Head of caudate nucleus (tissue), 42 donors: ENCODE measurements around the gene CHRFAM7A.
"Not testable (repeated sequence)": the region's sequence is repeated elsewhere in the genome, so short reads cannot be mapped to it uniquely, and the experiment has no call there.

Source experiments
- DNase-seq, 42 donors: peaks; one replicate each; pipeline versions ENCODE4 v3.0.0 to v3.0.0-alpha.2; 2020 to 2021; ENCODE audit warnings: mixed read lengths in 7 of 42
- intact Hi-C: fragments of 100-400 bp; cut with DNase I; formaldehyde crosslinking; loops from one replicate; pipeline ENCODE4 v1.15.0; 2022

CHRFAM7A gene

DNA sequence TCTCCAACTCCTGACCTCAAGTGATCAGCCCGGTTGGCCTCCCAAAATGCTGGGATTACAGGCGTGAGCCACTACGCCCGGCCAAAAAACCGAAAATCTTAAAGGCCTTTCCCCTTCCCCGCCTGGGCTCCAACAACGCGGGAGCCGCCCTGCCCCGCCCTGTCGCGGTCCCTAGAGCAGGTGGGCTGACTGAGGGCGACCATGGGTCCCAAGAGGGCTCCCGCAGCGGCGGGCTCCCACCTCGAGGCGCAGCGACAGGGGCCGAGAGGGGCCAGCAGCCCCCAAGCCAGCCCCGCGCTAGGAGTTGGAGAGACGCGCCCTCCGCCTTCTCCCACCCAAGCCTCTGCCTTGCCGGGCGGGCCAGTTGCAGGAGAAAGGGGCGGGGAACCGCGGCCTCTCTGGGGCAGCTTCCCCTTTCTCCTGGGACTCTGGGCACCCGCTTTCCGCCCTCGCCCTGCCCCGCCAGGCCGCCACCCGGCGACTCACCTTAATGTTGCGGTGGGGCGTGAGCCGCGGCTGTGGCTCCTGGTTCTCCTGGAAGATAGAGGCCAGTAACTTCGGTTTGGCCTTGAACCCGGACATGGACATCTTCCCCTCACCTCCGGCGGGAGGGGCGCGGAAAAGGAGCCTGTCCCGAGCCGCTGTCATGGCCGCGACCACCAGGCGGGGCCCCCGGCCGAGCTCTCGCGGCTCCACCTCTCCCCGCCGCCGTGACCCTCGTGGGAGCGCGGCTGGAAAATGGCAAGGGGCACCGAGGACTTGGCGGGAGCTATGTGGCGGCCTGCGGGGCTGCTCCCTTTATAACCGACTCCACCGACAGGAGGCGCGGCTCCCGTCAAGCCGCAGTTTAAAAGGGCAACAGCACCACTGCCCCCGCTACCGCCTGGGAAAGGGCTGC lies at the start of gene CHRFAM7A:
TSS of gene CHRFAM7A (minus strand) at position 775 of the 898 bp plus-strand sequence. CDS start 10,189 bp downstream, outside the sequence.
- intact Hi-C loops, result not testable (repeated sequence)
- peak in 2 of 42 donors; percentile 3 to 12 for DNase-seq

DNA sequence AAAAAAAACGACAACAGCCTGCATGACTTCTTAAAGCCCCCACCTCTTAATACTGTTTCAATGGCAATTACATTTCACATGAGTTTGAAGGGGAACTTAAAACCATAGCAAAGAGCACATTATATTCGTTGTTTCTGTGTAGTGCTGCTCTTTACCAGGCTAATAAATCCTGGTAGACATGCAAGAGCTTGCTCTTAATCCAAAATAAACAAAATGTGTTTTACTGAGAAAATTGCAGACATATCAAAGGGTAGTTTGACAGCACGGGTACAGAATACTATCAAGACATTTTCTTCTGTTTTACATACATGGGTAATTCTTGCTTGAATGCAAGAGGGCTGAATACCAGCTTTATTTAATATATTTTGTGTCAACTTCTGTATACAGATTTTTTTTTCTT lies 45.0 kb upstream of the CHRFAM7A start:
- intact Hi-C loops, DNase-seq: not testable (repeated sequence)

DNA sequence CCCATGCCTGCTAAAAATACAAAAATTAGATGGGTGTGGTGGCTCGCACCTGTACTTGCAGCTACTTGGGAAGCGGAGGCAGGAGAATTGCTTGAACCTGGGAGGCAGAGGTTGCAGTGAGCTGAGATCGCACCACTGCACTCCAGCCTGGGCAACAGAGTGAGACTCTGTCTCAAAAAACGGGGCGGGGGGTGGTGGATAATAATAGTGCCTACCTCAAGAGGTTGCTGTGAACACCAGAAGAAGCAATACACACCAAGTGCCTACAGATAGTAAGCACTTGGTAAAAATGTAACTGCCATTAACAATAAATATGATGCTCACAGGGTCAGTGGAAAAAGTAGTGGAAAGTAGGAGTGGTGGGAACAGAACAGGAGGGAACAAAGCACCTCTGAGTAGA lies 42.5 kb upstream of the CHRFAM7A start:
- intact Hi-C loops, result not testable (repeated sequence)
- DNase-seq, result peak in 3 of 42 donors; percentile 1 to 7 (median 1)

DNA sequence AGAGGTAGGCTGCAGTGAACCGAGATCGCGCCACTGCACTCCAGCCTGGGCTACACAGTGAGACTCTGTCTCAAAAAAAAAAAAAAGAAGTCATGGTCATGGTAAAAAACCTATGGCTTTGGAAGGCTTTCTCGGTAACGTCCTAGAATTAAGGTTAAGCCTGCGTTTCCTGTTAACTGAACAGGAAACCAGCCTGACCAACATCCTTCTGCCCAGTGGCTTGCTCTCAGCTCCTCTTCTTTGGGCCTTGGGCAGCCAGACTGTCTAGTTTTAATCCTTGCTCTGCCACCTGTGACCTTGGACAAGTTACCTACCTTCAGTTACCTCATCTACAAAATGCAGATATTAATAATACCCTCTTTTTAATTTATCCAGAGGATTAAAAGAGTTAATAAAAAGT lies 27.4 kb upstream of the CHRFAM7A start:
- intact Hi-C loops, result not testable (repeated sequence)
- DNase-seq, result peak in 3 of 42 donors; percentile 2 to 36 (median 4)

DNA sequence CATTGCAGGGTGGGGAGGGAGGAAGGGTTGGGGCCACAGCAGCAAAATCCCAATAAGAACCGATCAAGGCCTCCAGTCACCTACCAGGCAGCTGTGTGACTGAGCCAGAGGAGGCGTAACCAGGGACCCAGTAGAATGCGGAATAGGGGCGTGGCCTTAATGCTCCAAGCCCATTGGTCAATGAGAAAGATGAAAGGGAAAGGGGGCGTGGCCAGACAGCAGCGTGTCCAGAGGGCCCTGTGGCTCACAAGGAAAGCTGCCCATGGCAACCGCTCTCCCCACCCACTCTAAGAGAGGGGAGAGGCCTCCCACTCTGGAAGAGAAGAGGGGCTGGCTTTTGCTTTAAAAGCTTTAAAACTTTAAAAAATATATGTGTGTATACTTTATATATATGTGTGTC lies 20.8 kb upstream of the CHRFAM7A start, which contains the start of gene GOLGA8R:
TSS of gene GOLGA8R (minus strand) at position 101 of the 400 bp plus-strand sequence. CDS start at position 3, 98 bp downstream.
- intact Hi-C loops, DNase-seq: not testable (repeated sequence)

DNA sequence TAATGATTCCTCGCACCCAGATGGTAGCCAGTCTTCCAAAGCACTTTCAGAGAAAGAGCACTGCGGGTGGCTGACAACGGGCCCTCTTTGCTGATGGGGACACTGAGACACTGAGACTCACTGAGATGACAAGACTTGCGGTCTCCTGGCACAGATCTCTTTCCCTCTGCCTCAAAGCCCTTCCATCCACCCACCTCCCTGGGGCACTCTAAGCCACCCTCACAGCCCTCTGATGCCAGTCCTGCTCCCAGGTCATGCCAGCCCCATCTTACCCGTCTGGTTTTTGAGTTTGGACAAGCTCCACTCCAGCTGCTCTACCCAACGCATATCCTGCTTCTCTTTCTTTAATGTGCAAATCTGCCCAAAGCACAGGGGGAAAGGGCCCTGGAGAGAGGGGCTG lies 14.3 kb upstream of the CHRFAM7A start:
- intact Hi-C loops, result not testable (repeated sequence)
- peak in 6 of 42 donors; percentile 2 to 22 (median 7) for DNase-seq

DNA sequence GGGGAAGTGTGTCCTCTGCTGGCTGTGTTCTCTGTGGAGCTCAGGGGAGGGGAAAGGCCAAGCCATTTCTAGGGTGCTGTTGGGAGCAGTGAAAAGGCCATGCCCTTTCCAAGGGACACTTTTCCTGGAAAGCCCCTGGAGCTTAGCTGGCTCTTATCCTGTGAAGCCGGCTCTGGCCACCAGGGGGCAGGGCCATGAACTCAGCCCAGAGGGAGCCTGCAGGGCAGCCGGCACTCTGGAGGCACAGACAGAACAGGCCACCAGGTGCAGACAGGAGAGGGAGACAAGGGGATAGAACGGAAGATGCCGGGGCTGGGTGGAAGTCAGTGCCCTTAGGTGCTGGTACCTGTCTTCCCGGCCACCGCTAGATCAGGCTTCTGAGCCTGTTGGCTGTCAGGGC lies 5.6 kb upstream of the CHRFAM7A start:
- peak in 40 of 42 donors; percentile 5 to 84 (median 48) for DNase-seq
- intact Hi-C loops, result not testable (repeated sequence)

DNA sequence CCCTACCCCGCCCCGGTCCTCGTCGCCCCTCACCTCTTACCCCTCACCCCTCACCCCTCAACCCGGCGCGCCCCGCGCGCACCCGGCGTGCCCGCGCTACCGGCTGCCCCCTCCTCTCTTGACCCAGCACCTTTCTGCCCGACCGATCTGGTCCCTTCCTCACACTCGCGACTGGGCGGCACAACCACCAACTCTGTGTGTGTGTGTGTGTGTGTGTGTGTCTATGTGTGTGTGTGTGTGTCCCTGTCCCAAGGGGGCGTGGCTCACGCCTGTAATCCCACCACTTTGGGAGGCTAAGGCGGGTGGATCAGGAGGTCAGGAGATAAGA lies 288 bp upstream of the CHRFAM7A start:
- intact Hi-C loops, result not testable (repeated sequence)

DNA sequence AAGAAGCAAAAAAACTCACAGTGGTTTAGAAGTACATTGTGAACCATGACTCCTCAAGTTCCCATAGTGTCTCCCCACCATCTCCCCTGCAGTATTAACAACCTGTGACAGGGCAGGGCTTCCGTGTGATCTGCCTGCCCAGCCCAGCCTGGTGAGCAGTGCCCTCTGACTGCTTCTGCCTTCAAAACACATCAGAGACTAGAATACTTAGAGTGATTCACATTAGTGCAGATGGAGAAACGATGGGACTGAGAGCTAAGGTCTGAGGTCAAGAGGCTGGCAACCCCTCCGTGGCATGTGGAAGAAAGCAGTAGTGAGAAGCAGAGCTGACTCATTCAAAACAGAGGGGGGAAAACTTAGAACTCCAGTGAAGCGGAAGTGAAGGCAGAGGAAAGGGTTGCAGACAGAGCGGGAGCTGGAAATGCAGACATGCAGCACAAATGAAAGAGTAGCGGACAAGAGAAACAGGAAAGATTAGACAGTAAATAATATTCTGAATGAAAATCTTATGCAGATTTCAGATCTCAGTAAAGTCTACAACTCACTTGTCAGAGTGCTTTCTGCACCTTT lies 6.9 kb downstream of the CHRFAM7A start:
- intact Hi-C loops, result not testable (repeated sequence)

More for the DNA sequence above, 288 bp upstream of the CHRFAM7A start:
- not testable (repeated sequence) for DNase-seq

DNA sequence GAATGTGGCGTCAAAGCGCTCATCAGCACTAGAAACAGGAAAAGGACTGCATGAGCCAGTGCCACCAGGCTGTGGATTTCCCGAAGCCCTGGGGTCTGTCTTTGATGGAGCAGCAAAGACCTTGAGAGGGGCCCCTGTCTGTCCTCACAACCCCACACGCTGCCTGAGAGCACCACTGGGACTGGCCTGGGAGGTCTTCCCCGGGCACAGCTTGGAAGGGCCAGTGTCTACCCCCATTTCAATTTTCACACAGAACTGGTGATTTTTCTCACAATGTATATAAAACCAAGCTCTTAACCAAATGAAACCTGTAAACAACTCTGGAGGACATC lies 16.3 kb downstream of the CHRFAM7A start:
- intact Hi-C loops, result not testable (repeated sequence)

More for the DNA sequence above, 6.9 kb downstream of the CHRFAM7A start:
- DNase-seq, result not testable (repeated sequence)

DNA sequence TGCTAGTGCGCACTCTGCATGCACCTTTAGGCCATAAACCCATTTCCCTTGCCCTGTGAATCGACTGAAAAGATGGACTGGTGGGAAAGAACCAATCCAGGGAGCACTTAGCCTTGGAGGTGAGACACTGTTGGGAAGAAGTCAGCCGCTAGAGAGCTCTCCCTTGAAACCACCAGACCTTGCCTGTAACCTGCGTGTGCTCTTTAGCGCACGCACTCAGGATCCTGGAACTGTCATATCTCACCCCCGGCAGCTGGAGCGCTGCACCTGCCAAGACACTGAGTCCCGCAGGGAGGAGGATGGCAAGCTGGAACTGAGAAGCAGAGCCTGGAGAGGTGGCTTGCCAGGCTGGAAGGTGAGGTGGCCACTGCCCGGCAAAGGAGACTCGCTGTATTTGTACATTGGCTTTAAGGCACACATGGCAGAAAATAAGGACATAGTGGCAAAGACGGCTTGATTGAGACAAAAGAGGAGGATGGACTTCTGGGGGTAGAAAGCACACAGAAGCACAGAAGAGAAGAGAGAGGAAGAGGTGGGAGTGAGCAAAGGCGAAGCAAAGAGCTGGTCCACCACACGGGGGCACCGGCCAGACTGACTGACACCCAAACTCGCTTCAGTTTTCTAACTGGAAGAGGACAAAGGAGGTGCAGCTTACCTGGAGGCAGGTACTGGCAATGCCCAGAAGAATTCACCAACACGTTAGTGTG lies 16.8 kb downstream of the CHRFAM7A start:
- intact Hi-C loops, DNase-seq: not testable (repeated sequence)

More for the DNA sequence above, 16.3 kb downstream of the CHRFAM7A start:
- DNase-seq, result not testable (repeated sequence)

DNA sequence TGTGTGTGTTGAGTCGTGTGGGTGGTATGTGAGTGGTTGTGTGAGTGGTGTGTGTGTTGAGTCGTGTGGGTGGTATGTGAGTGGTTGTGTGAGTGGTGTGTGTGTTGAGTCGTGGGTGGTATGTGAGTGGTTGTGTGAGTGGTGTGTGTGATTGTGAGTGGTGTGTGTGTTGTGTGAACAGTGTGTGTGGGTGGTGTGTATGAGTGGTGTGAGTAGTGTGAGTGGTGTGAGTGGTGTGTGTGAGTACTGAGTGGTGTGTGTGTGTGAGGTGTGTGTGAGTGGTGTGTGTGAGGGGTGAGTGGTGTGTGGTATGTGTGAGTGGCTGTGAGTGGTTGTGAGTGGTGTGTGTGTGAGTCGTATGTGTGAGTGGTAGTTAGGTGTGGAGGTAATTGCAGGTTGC lies 17.5 kb downstream of the CHRFAM7A start:
- DNase-seq, intact Hi-C loops: not testable (repeated sequence)

DNA sequence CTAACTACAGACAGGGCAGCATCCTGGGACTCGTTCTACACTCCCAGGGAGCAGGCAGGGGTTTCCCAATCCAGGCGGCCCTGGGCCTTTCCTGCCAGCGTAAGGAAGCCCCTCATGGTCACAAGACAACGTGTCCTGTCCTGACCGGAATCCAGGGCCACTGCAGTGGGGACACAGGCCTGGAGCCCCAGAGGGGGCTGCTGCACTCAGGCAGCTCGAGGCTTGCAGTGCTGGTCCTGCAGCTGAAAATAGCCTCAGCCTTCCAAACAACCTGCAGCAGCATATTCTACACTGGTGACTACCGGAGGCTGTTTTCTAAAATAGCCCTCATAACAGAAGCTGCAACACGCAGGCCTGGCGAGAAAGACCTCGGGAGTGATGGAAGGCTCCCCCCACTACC lies 18.5 kb downstream of the CHRFAM7A start:
- DNase-seq, intact Hi-C loops: not testable (repeated sequence)

DNA sequence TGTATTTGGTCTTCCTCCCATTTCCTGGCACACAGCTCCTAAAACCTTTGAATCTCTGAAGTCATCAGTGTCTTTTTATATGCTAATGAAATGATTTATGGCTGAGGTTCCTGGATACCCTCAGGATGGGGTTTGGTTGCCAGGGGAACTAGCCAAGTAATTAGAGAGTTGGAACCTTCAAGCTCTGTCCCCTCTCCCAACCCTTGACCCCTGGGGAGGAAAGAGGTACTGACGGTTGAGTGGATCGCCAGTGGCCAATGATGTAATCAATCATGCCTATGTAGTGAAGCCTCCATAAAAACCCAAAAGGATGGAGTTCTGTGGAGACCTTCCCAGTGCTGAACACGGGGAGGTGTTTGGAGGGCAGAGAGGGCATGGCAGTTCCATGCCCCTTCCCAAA lies 25.1 kb downstream of the CHRFAM7A start:
- intact Hi-C loops, DNase-seq: not testable (repeated sequence)

DNA sequence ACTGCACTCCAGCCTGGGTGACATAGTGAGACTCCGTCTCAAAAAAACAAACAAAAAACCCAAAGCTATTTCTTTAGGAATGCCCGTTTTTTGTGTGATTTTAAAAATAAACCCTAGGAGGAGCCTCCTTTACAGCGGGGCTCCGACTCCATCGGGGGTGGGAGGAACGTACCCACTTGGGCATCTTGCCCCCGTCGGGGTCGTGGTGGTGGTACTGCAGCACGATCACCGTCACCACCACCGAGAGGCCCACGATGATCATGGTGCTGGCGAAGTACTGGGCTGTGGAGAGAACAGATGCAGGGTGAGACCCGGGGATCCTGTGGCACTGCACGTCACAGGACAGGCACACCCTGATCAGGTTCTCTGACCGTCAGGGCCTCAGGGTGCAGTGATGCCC lies 26.1 kb downstream of the CHRFAM7A start:
- DNase-seq, result peak in 3 of 42 donors; percentile 2 to 37 (median 5)
- intact Hi-C loops, result not testable (repeated sequence)

DNA sequence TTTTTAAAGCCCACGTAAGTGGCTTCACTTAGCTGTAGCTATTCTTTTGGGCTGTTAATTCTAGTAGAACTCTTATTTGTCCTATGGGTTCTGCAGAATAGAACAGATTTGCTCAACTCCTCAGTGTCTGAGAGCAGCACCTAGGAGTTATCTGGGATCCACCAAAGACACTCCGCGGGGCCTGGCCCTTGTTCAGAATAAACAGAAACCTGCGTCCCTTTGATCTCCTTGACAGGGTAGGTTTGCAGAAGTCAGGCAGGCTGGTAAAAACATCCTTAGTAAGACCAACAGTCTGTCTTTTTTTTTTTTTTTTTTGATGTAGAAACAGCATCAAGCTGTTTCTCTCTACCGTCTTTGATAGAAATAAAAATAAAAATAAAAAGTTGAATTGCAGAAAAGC lies 31.9 kb downstream of the CHRFAM7A start:
- DNase-seq, intact Hi-C loops: not testable (repeated sequence)

DNA sequence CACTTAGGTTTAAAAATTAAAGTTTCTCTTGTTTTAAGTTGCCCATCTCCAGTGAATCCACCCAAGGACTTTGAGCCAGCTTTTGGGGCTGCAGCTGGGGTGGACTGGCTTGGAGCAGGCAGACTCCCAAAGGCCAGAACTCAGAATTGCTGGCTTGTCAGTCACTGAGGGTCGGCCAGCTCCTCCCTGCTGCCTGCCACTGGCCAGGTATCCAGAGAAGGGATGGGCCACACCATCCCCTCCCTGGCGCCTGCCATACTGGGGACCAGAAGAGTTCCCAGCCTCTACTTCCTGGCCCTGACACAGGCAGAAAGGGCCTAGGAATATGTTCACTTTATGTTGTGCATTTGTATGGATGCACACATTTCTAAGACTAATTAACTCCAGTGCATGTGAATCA lies 32.4 kb downstream of the CHRFAM7A start:
- DNase-seq, intact Hi-C loops: not testable (repeated sequence)

DNA sequence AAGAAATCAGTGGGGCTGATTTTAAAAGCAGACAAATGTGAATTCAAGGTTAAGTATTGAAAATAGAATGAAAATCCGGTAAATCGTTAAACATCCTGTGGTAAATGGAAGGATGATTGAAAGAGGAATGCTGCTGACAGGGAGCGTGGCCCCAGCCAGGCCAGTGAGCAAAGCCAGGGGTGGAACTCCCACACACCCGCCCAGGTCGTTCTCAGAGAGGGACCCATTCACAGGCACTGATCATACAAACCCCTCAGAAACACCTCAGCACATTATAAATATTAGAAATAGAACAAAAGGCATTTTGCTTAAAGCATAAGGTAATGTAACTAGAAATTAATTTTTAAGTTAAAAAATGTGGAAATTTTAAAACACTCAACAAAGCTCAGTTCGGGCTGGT lies 38.3 kb downstream of the CHRFAM7A start:
- DNase-seq, result peak in 1 of 42 donors; percentile 29
- intact Hi-C loops, result not testable (repeated sequence)

DNA sequence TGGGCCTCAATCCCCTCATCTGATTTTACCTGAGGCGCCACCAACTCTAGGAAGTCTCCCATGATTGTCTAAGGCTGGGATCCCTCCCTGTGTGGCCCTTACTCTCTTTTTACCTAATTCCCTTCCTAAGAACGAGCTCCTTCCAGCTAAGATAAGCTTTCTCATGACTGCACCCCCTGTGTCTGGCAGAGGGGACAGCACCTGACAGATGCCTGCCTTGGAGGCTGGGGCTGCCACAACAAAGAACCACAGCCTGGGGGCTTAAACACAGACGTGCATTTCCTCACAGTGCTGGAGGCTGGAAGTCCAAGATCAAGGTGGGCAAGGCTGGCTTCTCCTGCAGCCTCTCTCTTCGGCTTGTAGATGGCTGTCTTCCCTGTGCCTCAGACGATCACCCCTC lies 43.5 kb downstream of the CHRFAM7A start:
- intact Hi-C loops, DNase-seq: not testable (repeated sequence)
